GM12873 (cell line): ENCODE results near the gene DNAH17.

Experiments
- TF ChIP-seq, protein P1 (sequence below): IDR thresholded peaks from 2 replicates; pipeline ENCODE4 v1.5.1; 2012; ENCODE audit warnings: low read depth, mild to moderate bottlenecking, moderate library complexity, low read length, control low read depth; ENCODE audit not compliant: insufficient read depth; ENCODE audit errors: missing control alignments

DNAH17 gene

DNA sequence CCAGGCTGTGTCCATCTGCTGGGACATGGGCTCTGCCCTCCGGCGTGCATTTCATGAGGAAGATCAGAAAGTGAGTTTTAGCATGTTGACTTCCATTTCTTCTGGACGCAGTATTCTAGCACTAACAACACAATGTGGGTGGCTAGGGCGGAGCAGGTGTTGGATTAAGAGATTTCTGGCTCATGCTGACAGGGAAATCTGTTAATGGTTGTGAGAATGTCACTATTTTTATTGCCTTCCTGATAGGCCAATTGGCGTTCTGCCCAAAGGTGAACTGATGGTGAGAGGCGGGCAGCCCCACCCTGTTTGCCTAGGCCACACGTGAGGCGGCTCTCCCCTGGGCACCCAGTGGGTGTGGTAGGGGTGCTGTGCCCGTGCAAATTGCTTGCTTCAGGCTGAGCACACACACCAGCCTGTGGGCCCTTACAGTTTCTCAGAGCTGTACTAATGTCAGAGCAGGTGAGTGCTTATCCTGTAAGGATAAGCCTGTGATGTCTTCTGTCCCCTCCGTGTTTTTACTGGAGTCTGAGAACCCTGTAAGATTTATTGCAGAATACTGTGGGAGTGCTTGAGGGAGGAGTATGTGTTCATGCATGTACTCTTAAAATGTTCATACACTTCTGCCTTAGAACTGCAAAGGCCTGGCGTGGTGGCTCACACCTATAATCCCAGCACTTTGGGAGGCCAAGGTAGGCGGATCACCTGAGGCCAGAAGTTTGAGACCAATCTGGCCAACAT is 167.8 kb downstream of the DNAH17 start:
- TF ChIP-seq, protein P1, sequence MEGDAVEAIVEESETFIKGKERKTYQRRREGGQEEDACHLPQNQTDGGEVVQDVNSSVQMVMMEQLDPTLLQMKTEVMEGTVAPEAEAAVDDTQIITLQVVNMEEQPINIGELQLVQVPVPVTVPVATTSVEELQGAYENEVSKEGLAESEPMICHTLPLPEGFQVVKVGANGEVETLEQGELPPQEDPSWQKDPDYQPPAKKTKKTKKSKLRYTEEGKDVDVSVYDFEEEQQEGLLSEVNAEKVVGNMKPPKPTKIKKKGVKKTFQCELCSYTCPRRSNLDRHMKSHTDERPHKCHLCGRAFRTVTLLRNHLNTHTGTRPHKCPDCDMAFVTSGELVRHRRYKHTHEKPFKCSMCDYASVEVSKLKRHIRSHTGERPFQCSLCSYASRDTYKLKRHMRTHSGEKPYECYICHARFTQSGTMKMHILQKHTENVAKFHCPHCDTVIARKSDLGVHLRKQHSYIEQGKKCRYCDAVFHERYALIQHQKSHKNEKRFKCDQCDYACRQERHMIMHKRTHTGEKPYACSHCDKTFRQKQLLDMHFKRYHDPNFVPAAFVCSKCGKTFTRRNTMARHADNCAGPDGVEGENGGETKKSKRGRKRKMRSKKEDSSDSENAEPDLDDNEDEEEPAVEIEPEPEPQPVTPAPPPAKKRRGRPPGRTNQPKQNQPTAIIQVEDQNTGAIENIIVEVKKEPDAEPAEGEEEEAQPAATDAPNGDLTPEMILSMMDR = no peak

DNA sequence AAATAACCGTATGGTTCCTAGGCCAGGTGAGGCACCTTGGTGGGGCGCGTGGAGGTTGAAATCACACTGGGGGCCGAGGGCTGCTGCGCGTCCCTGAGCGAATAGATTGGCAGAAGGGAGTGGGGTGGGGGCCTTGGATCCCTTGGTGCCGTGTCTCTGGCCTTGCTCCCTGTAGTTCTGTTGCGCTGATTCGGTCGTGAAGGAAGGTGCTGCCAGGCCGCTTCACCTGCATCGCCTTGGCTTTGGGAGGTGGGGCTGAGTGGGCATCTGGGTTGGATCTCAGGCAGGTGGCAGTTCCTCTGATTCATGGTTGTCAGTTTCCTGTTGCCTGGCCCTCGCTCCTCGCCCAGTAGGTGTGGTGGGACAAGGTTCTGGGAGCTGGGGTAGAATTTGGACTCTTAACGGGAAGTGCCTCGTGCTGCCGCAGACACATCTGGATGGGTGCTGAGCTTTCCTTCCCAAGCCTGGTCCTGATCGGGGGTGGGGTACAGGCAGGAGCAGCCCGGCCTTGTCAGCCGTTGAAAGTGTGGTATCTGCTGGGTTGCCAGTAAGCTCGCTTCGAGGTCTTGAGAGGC is 168.6 kb downstream of the DNAH17 start:
- TF ChIP-seq, protein P1 = no peak

DNA sequence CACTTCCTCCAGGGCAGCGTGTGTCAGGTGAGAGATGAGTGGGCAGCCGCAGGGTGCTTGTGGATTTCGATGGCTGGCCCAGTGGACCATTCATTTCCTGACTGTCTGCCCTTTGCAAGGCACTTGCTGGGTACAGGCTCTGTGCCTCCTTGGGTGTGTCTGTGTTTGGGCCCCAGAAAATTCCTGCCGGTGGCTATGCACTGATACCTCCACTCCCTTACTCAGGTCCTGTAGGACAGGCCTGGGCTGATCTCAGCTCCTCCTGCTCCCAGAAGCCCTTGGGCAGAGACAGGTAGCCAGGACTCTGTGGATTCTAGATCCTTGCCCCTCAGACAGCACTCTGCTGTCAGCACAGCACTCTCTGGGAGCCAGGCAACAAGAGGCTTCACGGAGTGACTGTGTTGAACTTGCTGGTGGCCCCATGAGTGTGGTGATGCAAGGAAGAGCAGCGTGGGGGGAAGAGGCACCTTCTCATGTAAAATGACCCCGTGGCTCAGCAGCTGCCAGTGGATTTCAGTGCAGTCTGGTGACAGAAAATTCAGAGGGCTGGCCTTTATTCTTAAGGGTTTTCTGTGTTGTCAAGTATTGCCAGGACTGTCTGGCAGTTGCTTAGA is 169.7 kb downstream of the DNAH17 start:
- TF ChIP-seq, protein P1 = no peak

DNA sequence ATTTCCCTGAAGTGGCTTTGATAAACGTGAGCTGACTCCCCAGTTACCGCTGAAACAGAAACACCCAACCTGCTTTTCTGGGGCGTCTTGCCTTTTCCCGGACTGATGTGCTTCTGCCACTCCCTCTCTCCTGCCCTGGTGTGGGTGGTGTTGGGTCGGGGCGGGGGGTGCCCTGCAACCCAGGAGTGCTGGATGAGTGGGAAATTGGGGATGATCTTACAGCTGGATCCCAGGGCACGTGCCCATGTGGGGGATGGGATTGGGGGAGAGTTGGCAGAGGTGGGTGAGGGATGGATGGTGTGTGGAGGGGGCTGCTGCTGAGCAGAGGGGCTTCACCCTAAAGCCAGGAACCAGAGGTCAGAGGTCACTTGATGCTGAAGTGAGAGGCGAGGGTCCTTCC is 170.3 kb downstream of the DNAH17 start:
- TF ChIP-seq, protein P1 = no peak

DNA sequence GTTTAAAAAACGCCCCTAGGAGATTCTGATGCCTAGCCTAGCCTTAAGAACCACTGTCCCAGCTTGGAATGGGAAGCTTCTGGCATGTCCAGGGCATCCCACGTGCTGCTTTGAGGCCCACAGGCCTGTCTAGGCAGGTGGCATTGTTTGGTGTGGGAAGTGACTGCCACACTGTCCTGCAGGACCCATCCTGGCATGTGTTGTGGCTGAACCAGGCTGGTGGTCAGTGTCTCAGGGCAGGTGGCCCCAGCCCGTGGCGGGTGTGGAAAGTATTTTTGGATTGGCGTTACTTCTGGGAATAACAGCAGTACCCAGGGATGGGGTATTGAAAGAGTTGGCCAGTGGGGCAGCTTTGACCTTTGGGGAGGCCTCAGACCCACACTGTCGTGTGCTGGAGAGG is 170.8 kb downstream of the DNAH17 start:
- TF ChIP-seq, protein P1 = no peak

DNA sequence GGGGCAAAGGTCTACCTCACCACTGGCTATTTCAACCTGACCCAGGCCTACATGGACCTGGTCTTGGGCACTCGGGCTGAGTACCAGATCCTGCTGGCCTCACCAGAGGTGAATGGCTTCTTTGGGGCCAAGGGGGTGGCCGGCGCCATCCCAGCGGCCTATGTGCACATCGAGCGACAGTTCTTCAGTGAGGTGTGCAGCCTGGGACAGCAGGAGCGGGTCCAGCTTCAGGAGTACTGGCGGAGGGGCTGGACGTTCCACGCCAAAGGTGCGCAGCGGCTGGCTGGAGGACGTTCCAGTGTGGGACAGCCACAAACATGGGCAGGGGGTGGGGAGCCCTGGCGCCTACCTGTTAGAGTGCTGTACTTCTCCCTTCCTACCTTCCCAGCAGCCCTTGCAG is 173.4 kb downstream of the DNAH17 start:
- TF ChIP-seq, protein P1 = no peak

DNA sequence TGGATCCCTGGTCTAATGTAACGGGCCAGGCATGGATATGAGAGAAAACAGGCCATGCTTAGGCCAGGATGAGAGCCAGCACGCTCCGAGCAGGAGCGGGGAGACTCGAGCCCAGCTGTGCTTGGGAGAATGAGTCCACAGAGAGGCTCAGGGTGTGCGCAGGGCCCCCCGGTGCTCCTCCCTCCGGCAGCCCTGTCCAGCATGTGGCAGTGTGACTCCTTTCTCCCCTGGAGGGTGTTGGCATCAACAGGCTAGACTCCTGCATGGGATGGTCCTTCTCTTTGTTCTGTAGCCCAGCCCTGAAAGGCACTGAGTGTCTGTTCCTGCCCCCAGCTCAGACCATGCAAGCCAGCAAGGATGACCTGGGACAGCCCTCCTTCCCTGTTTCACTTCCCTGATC is 175.3 kb downstream of the DNAH17 start:
- TF ChIP-seq, protein P1 = no peak
